Activated T-helper 1 cell treated with anti-CD3 and anti-CD28 coated beads, Interleukin-12 subunit alpha, Interleukin-12 subunit beta, Interleukin-2, Interleukin-4 antibody, amounts not matched to agents 30 ng/mL and 10 ng/mL and 1 ng/mL, durations not matched to agents 14 hours and 24 hours and 36 hours (primary cell): ENCODE data around the gene CHST6. TPM values are rescaled to one million over a fixed set of nuclear protein-coding genes. Genes with fewer than 3 reads are reported as not detected.
"Not testable (repeated sequence)": the region's sequence is repeated elsewhere in the genome, so short reads cannot be mapped to it uniquely, and the experiment has no call there.

ENCODE experiments used
- DNase-seq: peaks from one replicate; pipeline ENCODE4 v3.0.0; 2021; ENCODE audit warnings: low spot score
- H3K27ac Mint-ChIP-seq: one replicate; pipeline ENCODE4 v1.8.0; 2021; ENCODE audit warnings: mild to moderate bottlenecking, mixed read lengths
- H3K27me3 Mint-ChIP-seq: one replicate; pipeline ENCODE4 v1.8.0; 2022; ENCODE audit warnings: mild to moderate bottlenecking, moderate library complexity, mixed read lengths; ENCODE audit not compliant: insufficient read depth
- H3K36me3 Mint-ChIP-seq: one replicate; pipeline ENCODE4 v1.8.0; 2021; ENCODE audit warnings: low read depth, mixed read lengths
- H3K4me1 Mint-ChIP-seq: one replicate; pipeline ENCODE4 v1.8.0; 2021; ENCODE audit warnings: low read depth, mixed read lengths
- H3K4me3 Mint-ChIP-seq: one replicate; pipeline ENCODE4 v1.8.0; 2021; ENCODE audit warnings: mild to moderate bottlenecking, moderate library complexity, mixed read lengths
- H3K9me3 Mint-ChIP-seq: one replicate; pipeline ENCODE4 v1.8.0; 2021; ENCODE audit warnings: mixed read lengths
- intact Hi-C: fragments of 100-400 bp; cut with micrococcal nuclease; formaldehyde crosslinking; loops from one replicate; pipeline ENCODE4 v1.15.1; 2024
- total RNA-seq: library from RNA; stranded (reverse); gene quantifications from 2 replicates; pipeline ENCODE4 v1.2.3, GENCODE V29; 2022

Gene CHST6
- total RNA-seq, 1 donor from 2014 or later = not detected

- H3K36me3 Mint-ChIP-seq = peaks cover 14% of the 10 kb centered on the region
- no peak overlapping the region for H3K4me3 Mint-ChIP-seq
- H3K27me3 Mint-ChIP-seq = peaks cover 2% of the 10 kb centered on the region
- H3K9me3 Mint-ChIP-seq = no peaks in the 10 kb centered on the region
- H3K27ac Mint-ChIP-seq = peak overlapping the region; percentile 61
- no peak for DNase-seq
- intact Hi-C loops = loop anchor here (5.0 to 10.0 kb wide), 3 partner anchors 794 to 1843 kb away; partner anchors contain the start of genes PSMD7 and RFWD3
- H3K4me1 Mint-ChIP-seq = peaks cover 45% of the 10 kb centered on the region
These were observed 33.7 kb downstream of the CHST6 start for GRCh38 chr16:75461575-75461974.

GRCh38 chr16:75460446-75460845 is 34.8 kb downstream of the CHST6 start:
- Mint-ChIP-seq H3K4me3 (no peak overlapping the region), H3K4me1 (peaks cover 45% of the 10 kb centered on the region), H3K9me3 (no peaks in the 10 kb centered on the region), H3K36me3 (peaks cover 14% of the 10 kb centered on the region), H3K27me3 (no peaks in the 10 kb centered on the region), H3K27ac (peak overlapping the region; percentile 55)
- no peak for DNase-seq
- intact Hi-C loops = loop anchor here (5.0 to 10.0 kb wide), 3 partner anchors 793 to 1844 kb away; partner anchors contain the start of genes PSMD7 and RFWD3

DNA sequence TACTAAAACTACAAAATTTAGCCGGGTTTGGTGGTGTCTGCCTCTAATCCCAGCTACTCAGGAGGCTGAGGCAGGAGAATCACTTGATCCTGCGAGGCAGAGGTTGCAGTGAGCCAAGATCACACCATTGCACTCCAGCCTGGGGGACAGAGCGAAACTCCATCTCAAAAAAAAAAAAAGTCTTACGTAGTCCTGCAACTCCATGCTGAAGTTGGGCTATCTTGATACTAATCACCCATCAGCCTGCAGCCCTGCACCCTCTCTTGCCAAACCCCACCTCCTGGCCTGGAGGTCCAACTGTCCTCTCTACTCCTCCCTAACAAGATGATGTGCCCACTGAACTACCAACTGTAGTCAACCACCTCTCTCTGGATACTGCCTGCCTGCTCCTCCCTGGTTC is 35.5 kb downstream of the CHST6 start:
- peaks cover 14% of the 10 kb centered on the region for H3K36me3 Mint-ChIP-seq
- no peak overlapping the region for H3K27ac Mint-ChIP-seq
- no peak for DNase-seq
- intact Hi-C loops = loop anchor here (5.0 to 10.0 kb wide), 3 partner anchors 792 to 1845 kb away; partner anchors contain the start of genes PSMD7 and RFWD3
- H3K4me3 Mint-ChIP-seq = no peak overlapping the region
- peaks cover 40% of the 10 kb centered on the region for H3K4me1 Mint-ChIP-seq
- H3K9me3 Mint-ChIP-seq = no peaks in the 10 kb centered on the region
- no peaks in the 10 kb centered on the region for H3K27me3 Mint-ChIP-seq

DNA sequence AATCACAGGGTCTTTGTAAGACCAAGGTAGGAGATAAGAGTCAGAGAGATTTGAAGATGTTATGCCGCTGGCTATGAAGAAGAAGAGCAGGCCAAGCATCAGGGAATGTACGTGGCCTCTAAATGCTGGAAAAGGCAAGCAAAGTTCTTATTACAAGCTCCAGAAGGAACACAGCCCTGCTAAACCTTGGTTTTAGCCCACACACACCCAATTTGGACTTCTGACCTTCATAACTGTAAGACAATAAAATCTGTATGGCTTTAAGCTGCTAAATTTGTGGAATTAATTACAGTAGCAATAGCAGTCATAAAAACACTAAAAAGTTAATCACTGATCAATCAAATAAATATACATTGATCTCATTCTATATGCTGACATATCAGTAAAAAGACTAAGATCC is 36.8 kb downstream of the CHST6 start:
- Mint-ChIP-seq H3K36me3 (peaks cover 14% of the 10 kb centered on the region), H3K4me1 (peaks cover 35% of the 10 kb centered on the region), H3K4me3 (no peak overlapping the region), H3K9me3 (no peaks in the 10 kb centered on the region), H3K27ac (no peak overlapping the region), H3K27me3 (no peaks in the 10 kb centered on the region)
- DNase-seq = no peak
- intact Hi-C loops = no loop called here

- H3K36me3 Mint-ChIP-seq = peaks cover 14% of the 10 kb centered on the region
- no peaks in the 10 kb centered on the region for H3K9me3 Mint-ChIP-seq
- no peak overlapping the region for H3K4me3 Mint-ChIP-seq
- no peak overlapping the region for H3K27ac Mint-ChIP-seq
- no peaks in the 10 kb centered on the region for H3K27me3 Mint-ChIP-seq
- no peak for DNase-seq
- intact Hi-C loops = no loop called here
- H3K4me1 Mint-ChIP-seq = peaks cover 31% of the 10 kb centered on the region
These were observed 37.2 kb downstream of the CHST6 start for GRCh38 chr16:75458029-75458428.

DNA sequence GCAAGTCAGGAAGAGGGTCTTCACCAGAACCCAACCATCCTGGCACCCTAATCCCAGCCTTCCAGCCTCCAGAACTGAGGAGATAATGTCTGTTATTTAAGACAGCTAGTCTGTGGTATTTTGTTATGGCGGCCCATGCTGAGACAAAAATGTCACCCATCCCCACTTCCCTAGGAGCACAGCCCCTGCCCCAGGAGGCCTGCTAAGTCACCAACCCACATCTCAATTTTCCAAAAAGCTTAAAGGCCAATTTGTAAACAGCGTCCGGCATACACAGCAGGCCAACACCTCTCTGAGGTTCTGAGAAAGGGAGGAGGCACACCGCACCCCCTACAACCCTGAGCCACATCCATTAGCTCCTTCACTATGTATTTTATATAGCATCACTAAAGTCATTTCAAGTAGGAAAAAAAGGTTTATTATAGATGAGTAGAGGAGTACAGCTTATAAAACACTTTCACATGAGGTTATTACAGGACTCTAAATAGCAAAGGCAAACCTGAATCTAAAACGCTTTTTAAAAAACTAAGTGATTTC is 37.7 kb downstream of the CHST6 start:
- H3K4me3 Mint-ChIP-seq = no peak overlapping the region
- H3K27me3 Mint-ChIP-seq = no peaks in the 10 kb centered on the region
- H3K4me1 Mint-ChIP-seq = peaks cover 26% of the 10 kb centered on the region
- no peak overlapping the region for H3K27ac Mint-ChIP-seq
- no peak for DNase-seq
- H3K36me3 Mint-ChIP-seq = peaks cover 14% of the 10 kb centered on the region
- intact Hi-C loops = no loop called here
- H3K9me3 Mint-ChIP-seq = no peaks in the 10 kb centered on the region

DNA sequence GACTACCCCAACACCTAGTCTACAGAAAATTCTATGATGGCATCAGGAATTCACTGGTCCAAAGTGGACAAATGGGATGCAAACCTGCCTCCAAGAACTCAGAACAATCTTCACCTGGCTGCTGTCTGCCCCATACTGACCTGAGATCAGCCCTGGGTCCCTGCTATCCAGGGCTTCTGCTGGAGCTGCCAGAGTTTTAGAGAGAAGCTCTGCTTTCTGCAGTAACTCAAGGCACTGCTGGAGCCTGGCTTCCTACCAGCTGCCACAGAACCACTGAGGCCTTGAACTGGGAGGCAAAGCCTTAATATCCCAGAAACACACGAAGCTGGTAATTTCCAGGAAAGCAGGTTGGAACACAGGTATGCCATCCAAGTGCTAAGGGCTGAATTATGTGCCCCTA is 38.3 kb downstream of the CHST6 start:
- H3K36me3 Mint-ChIP-seq = peaks cover 14% of the 10 kb centered on the region
- intact Hi-C loops = no loop called here
- no peak overlapping the region for H3K4me3 Mint-ChIP-seq
- H3K27ac Mint-ChIP-seq = no peak overlapping the region
- H3K27me3 Mint-ChIP-seq = no peaks in the 10 kb centered on the region
- DNase-seq = no peak
- H3K4me1 Mint-ChIP-seq = peaks cover 20% of the 10 kb centered on the region
- no peaks in the 10 kb centered on the region for H3K9me3 Mint-ChIP-seq

GRCh38 chr16:75456486-75456885 is 38.8 kb downstream of the CHST6 start:
- H3K27me3 Mint-ChIP-seq, H3K4me3 Mint-ChIP-seq, H3K27ac Mint-ChIP-seq, DNase-seq, intact Hi-C loops, H3K9me3 Mint-ChIP-seq: not testable (repeated sequence)
- Mint-ChIP-seq H3K4me1 (peaks cover 15% of the 10 kb centered on the region), H3K36me3 (peaks cover 12% of the 10 kb centered on the region)

- no peaks in the 10 kb centered on the region for H3K9me3 Mint-ChIP-seq
- DNase-seq = no peak
- intact Hi-C loops = no loop called here
- H3K27ac Mint-ChIP-seq = no peak overlapping the region
- peaks cover 9% of the 10 kb centered on the region for H3K4me1 Mint-ChIP-seq
- peaks cover 18% of the 10 kb centered on the region for H3K36me3 Mint-ChIP-seq
- H3K27me3 Mint-ChIP-seq = no peaks in the 10 kb centered on the region
- no peak overlapping the region for H3K4me3 Mint-ChIP-seq
These were observed 39.6 kb downstream of the CHST6 start for GRCh38 chr16:75455677-75456076.

DNA sequence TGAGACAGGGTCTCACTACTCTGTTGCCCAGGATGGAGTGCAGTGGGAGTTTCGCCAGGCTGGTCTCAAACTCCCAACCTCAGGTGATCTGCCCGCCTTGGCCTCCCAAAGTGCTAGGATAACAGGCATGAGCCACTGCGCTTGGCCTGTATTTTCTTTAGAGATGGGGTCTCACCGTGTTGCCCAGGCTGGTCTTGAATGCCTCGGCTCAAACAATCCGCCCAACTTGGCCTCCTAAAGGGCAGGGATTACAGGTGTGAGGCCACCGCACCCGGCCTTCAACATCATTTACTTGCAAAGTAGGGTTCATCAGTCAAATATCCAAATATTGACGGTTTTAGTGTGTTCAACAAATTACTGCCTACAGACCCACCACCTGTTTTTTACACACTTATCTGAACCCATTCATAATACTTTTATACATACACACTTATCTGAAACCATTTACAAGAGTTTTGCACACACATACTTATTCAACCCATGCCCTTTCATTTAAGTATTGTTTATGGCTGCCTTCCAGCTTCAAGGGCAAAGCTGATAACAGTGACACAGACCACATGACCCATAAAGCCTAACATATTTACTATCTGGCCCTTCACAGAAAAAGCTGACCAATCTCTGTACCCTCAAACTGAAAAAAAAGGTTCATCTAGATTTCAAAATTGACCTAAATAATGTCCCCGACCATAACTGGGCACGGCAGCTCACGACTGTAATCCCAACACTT is 42.6 kb downstream of the CHST6 start:
- Mint-ChIP-seq H3K27me3 (no peaks in the 10 kb centered on the region), H3K4me1 (no peaks in the 10 kb centered on the region), H3K36me3 (peaks cover 15% of the 10 kb centered on the region), H3K9me3 (no peaks in the 10 kb centered on the region), H3K4me3 (no peak overlapping the region), H3K27ac (no peak overlapping the region)
- DNase-seq = no peak
- intact Hi-C loops = no loop called here

DNA sequence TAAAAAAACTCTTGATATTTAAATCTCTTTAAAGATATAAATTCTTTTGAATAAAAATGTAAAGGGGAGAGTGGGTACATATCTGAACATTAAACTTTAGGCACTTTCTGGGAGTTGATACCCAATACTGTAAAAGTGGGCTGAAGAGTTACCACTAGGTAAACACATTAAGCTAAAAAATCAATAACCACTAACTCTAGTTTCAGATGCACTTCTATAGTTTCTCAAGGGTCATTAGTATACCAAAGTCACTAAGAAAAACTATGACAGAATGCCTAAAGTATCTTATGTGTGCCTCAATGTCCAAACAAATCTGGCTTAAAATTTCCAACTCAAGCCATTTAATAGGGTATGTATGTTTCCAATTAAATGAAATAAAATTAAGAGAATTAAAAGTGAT is 48.8 kb downstream of the CHST6 start:
- intact Hi-C loops = no loop called here
- Mint-ChIP-seq H3K4me3 (no peak overlapping the region), H3K27me3 (no peaks in the 10 kb centered on the region), H3K27ac (no peak overlapping the region), H3K36me3 (peaks cover 15% of the 10 kb centered on the region), H3K9me3 (no peaks in the 10 kb centered on the region), H3K4me1 (no peaks in the 10 kb centered on the region)
- DNase-seq = no peak

- Mint-ChIP-seq H3K27me3 (no peaks in the 10 kb centered on the region), H3K9me3 (no peaks in the 10 kb centered on the region)
These were observed 49.9 kb downstream of the CHST6 start for GRCh38 chr16:75445298-75445697.

DNA sequence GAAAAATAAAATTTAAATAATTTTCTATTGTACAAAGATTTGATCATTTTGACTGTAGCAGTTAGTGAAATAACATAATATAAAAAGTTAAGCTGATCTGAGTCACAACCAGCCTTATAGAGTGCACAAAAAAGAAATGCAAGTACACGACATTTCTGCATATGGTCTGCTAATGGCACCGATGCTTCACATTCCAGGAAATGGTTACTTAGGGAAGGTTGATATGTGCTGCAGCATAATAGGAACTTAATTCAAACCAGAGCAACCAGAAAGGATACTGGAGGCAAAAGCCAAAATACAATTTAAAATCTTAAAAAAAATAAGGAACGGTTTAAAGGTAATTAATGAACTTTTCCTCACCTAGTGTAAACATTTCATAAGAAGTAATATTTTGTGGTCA is 51.9 kb downstream of the CHST6 start:
- Mint-ChIP-seq H3K27ac (no peak overlapping the region), H3K4me3 (no peak overlapping the region), H3K4me1 (no peaks in the 10 kb centered on the region), H3K9me3 (no peaks in the 10 kb centered on the region), H3K36me3 (peaks cover 3% of the 10 kb centered on the region), H3K27me3 (no peaks in the 10 kb centered on the region)
- no peak for DNase-seq
- intact Hi-C loops = no loop called here

More at GRCh38 chr16:75445298-75445697, 49.9 kb downstream of the CHST6 start:
- Mint-ChIP-seq H3K27ac (no peak overlapping the region), H3K36me3 (peaks cover 9% of the 10 kb centered on the region), H3K4me1 (no peaks in the 10 kb centered on the region), H3K4me3 (no peak overlapping the region)
- no peak for DNase-seq
- intact Hi-C loops = no loop called here
